ENCODE data around the gene FAM107B. TPM values are rescaled to one million over a fixed set of nuclear protein-coding genes. Genes with fewer than 3 reads are reported as not detected.

FAM107B gene
- total and polyA plus RNA-seq, 10 of the 15 experiments (the other 5 are each of a cell fraction or from before 2014, with no cell fraction given), result 22.9 to 162 (median 86.6) TPM

- H3K4me2 ChIP-seq (ENCODE audit: control insufficient read depth, insufficient read depth), result no peak overlapping the region
- no peaks in the 10 kb centered on the region for H3K9me3 ChIP-seq (replicated peaks; ENCODE audit: control insufficient read depth, insufficient read depth, low read length)
- SMC1A ChIA-PET (ENCODE audit: uncharacterized antibody, unreplicated experiment), result interaction anchor here (1.0 kb wide), 1 partner anchor 10 kb away, joined by 3 read pairs; no protein-coding TSS in a partner anchor
- no peak for FAIRE-seq
- H4K20me1 ChIP-seq (ENCODE audit: control insufficient read depth, insufficient read depth), result no peaks in the 10 kb centered on the region
- no peaks in the 10 kb centered on the region for H3K4me1 ChIP-seq (ENCODE audit: control insufficient read depth, insufficient read depth, low read length)
- H3K9ac ChIP-seq (ENCODE audit: control insufficient read depth, insufficient read depth, low read length), result no peak overlapping the region
- no peaks in the 10 kb centered on the region; the same call in none of the 2 replicates for H3K79me2 ChIP-seq (ENCODE audit: control insufficient read depth, insufficient read depth, low read length)
- H3K27ac ChIP-seq (ENCODE audit: control insufficient read depth, insufficient read depth), result no peak overlapping the region
- no peak overlapping the region for H3K4me3 ChIP-seq
- DNase-seq (ENCODE audit: low read depth, low spot score), result no peak
- WGBS (ENCODE audit: insufficient coverage, insufficient replicate concordance, low lambda C conversion rate, missing lambda C conversion rate), result 70% methylated on average over 17 of the region's 17 CpGs
- intact Hi-C loops (cut with micrococcal nuclease; ENCODE audit: unreplicated experiment) (no loop called here), in situ Hi-C loops (cut with MboI) (no loop called here)
- no TSS peak for BruUV-seq (replicated peaks)
- TF ChIP-seq CHD2 (IDR thresholded peaks at IDR 0.05; ENCODE audit: borderline replicate concordance, low read depth, low read length) (no peak), IRF5 (IDR thresholded peaks at IDR 0.05; ENCODE audit: borderline replicate concordance) (no peak), MTA3 (IDR thresholded peaks at IDR 0.05; ENCODE audit: borderline replicate concordance, low read length) (no peak), RAD51 (IDR thresholded peaks at IDR 0.05) (no peak), IRF4 (IDR thresholded peaks at IDR 0.05; ENCODE audit: low read depth, low read length) (no peak), MYB (IDR thresholded peaks at IDR 0.05; ENCODE audit: borderline replicate concordance, low read depth, low read length) (no peak), WRNIP1 (IDR thresholded peaks at IDR 0.05; ENCODE audit: borderline replicate concordance, low read depth, low read length) (no peak), ZNF274 (IDR thresholded peaks at IDR 0.05; ENCODE audit: insufficient read depth, insufficient read length) (no peak), PAX8 (IDR thresholded peaks at IDR 0.05) (no peak), CBFB (IDR thresholded peaks at IDR 0.05; ENCODE audit: low read depth) (no peak), BCL3 (IDR thresholded peaks at IDR 0.05; ENCODE audit: borderline replicate concordance, insufficient read depth, low read depth, low read length, poor library complexity, severe bottlenecking) (no peak), EP300 (IDR thresholded peaks at IDR 0.05; ENCODE audit: borderline replicate concordance in 1 of 2, control insufficient read depth in 1 of 2, low read depth in 2 of 2, low read length in 2 of 2) (no peak)
- TF ChIP-seq, protein P1, sequence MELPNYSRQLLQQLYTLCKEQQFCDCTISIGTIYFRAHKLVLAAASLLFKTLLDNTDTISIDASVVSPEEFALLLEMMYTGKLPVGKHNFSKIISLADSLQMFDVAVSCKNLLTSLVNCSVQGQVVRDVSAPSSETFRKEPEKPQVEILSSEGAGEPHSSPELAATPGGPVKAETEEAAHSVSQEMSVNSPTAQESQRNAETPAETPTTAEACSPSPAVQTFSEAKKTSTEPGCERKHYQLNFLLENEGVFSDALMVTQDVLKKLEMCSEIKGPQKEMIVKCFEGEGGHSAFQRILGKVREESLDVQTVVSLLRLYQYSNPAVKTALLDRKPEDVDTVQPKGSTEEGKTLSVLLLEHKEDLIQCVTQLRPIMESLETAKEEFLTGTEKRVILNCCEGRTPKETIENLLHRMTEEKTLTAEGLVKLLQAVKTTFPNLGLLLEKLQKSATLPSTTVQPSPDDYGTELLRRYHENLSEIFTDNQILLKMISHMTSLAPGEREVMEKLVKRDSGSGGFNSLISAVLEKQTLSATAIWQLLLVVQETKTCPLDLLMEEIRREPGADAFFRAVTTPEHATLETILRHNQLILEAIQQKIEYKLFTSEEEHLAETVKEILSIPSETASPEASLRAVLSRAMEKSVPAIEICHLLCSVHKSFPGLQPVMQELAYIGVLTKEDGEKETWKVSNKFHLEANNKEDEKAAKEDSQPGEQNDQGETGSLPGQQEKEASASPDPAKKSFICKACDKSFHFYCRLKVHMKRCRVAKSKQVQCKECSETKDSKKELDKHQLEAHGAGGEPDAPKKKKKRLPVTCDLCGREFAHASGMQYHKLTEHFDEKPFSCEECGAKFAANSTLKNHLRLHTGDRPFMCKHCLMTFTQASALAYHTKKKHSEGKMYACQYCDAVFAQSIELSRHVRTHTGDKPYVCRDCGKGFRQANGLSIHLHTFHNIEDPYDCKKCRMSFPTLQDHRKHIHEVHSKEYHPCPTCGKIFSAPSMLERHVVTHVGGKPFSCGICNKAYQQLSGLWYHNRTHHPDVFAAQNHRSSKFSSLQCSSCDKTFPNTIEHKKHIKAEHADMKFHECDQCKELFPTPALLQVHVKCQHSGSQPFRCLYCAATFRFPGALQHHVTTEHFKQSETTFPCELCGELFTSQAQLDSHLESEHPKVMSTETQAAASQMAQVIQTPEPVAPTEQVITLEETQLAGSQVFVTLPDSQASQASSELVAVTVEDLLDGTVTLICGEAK (IDR thresholded peaks at IDR 0.05; ENCODE audit: borderline replicate concordance), result no peak
- H3K27me3 ChIP-seq (replicated peaks in 1 of 2; ENCODE audit: control insufficient read depth in 2 of 2, insufficient read depth in 2 of 2, low read length in 1 of 2), result no peaks in the 10 kb centered on the region
- RAD21 ChIA-PET (ENCODE audit: unreplicated experiment), result no interaction called here
- ATAC-seq, result no peak
- CTCF ChIA-PET, result interaction anchor here (1.1 kb wide), 1 partner anchor 290 kb away, joined by 3 read pairs; no protein-coding TSS in a partner anchor
- H2AFZ ChIP-seq (ENCODE audit: control insufficient read depth, low read depth, low read length), result no peak overlapping the region
- H3K36me3 ChIP-seq (ENCODE audit: control insufficient read depth in 2 of 2, insufficient read depth in 2 of 2, low read length in 1 of 2), result peaks cover 8 to 23% of the 10 kb centered on the region in 2 experiments; a peak in 3 of 4 replicates
- POLR2A ChIA-PET, result no interaction called here
These were observed 242.0 kb downstream of the FAM107B start for GRCh38 chr10:14532473-14533251.

Measured in GM12878 (cell line).